Fibroblast of lung (primary cell): Measurements from ENCODE around the gene BEND3. TPM values are rescaled to one million over a fixed set of nuclear protein-coding genes. Genes with fewer than 3 reads are reported as not detected.

Experiments used
- DNase-seq, 2 donors: peaks; one replicate each; pipeline versions ENCODE4 v3.0.0 to v3.0.0-alpha.2; 2010; ENCODE audit warnings: low read depth in 2 of 2
- H2AFZ ChIP-seq: 2 replicates; pipeline ENCODE4 v1.5.1; 2012; ENCODE audit warnings: low read length, control low read depth, inconsistent platforms
- H3K27ac ChIP-seq: 2 replicates; pipeline ENCODE4 v1.5.1; 2011; ENCODE audit warnings: low read length, control low read depth; ENCODE audit not compliant: insufficient read depth
- H3K27me3 ChIP-seq: 2 replicates; pipeline ENCODE4 v1.5.1; 2011; ENCODE audit warnings: mild to moderate bottlenecking, low read length; ENCODE audit not compliant: control insufficient read depth, insufficient read depth
- H3K36me3 ChIP-seq: 2 replicates; pipeline ENCODE4 v1.5.1; 2011; ENCODE audit warnings: low read length; ENCODE audit not compliant: control insufficient read depth, insufficient read depth
- H3K4me1 ChIP-seq: 2 replicates; pipeline ENCODE4 v1.5.1; 2011; ENCODE audit warnings: low read length; ENCODE audit not compliant: control insufficient read depth, insufficient read depth; ENCODE audit errors: extremely low read depth
- H3K4me2 ChIP-seq: 2 replicates; pipeline ENCODE4 v1.5.1; 2011; ENCODE audit warnings: low read length, control low read depth; ENCODE audit not compliant: insufficient read depth; ENCODE audit errors: extremely low read depth
- H3K4me3 ChIP-seq, 4 experiments: fragments of 200-600 bp in 1 of 4; sonication (generic) in 1 of 4; replicated peaks in 1 of 4; 2 replicates each; pipeline ENCODE4 v1.5.1; 2011 to 2016; ENCODE audit warnings: low read length in 4 of 4, low read depth in 3 of 4, mild to moderate bottlenecking in 3 of 4, control low read depth in 2 of 4, inconsistent platforms in 1 of 4, mixed read lengths in 1 of 4; ENCODE audit not compliant: insufficient read depth in 1 of 4; ENCODE audit errors: control extremely low read depth in 1 of 4
- H3K79me2 ChIP-seq: 2 replicates; pipeline ENCODE4 v1.5.1; 2012; ENCODE audit warnings: mild to moderate bottlenecking, low read length, inconsistent platforms; ENCODE audit not compliant: control insufficient read depth, insufficient read depth
- H3K9ac ChIP-seq: 2 replicates; pipeline ENCODE4 v1.5.1; 2011; ENCODE audit warnings: mild to moderate bottlenecking, low read length, control low read depth; ENCODE audit not compliant: insufficient read depth
- H3K9me3 ChIP-seq: 2 replicates; pipeline ENCODE4 v1.5.1; 2012; ENCODE audit warnings: low read depth, low read length; ENCODE audit not compliant: control insufficient read depth, insufficient read depth
- H4K20me1 ChIP-seq: 2 replicates; pipeline ENCODE4 v1.5.1; 2011; ENCODE audit warnings: low read length; ENCODE audit not compliant: control insufficient read depth, insufficient read depth; ENCODE audit errors: extremely low read depth
- CTCF ChIP-seq, 2 donors: IDR thresholded peaks in 1 of 2; conservative IDR thresholded peaks in 1 of 2; 1 replicate in 1 of 2; 2 replicates in 1 of 2; pipeline ENCODE4 v1.5.1; 2011 to 2012; ENCODE audit warnings: low read length in 2 of 2, control low read depth in 1 of 2, inconsistent platforms in 1 of 2, low read depth in 1 of 2, mild to moderate bottlenecking in 1 of 2
- EZH2 ChIP-seq: IDR thresholded peaks from 2 replicates; pipeline ENCODE4 v1.5.1; 2012; ENCODE audit warnings: low read length, control low read depth, mild to moderate bottlenecking; ENCODE audit errors: missing control alignments
- polyA plus RNA-seq, 2 donors: library from polyadenylated mRNA; depleted of rRNA in 1 of 2; stranded (reverse) in 1 of 2; unstranded in 1 of 2; fragments of >200 nt; gene quantifications; 2 replicates each; pipeline ENCODE4 v1.2.1, GENCODE V29; 2011 to 2012; ENCODE audit warnings: missing spikeins in 1 of 2
- total RNA-seq: library from RNA; depleted of rRNA; stranded (reverse); fragments of >200 nt; gene quantifications from 2 replicates; pipeline ENCODE4 v1.2.1, GENCODE V29; 2014

Gene BEND3
- total and polyA plus RNA-seq, 2 donors (not counting 1 experiment from before 2014, with no cell fraction given) = 0.83 to 1.7 TPM

GRCh38 chr6:107116931-107117330, 1.6 kb upstream of the BEND3 start:
- H3K27me3 ChIP-seq = no peaks in the 10 kb centered on the region
- DNase-seq = no peak
- no peaks in the 10 kb centered on the region for H4K20me1 ChIP-seq
- H3K4me2 ChIP-seq = no peak overlapping the region
- H3K79me2 ChIP-seq = no peaks in the 10 kb centered on the region
- no peak overlapping the region for H3K4me3 ChIP-seq
- H3K27ac ChIP-seq = no peak overlapping the region
- no peak overlapping the region for H2AFZ ChIP-seq
- H3K36me3 ChIP-seq = no peaks in the 10 kb centered on the region
- H3K9me3 ChIP-seq = no peaks in the 10 kb centered on the region
- no peak overlapping the region for H3K9ac ChIP-seq
- H3K4me1 ChIP-seq = no peaks in the 10 kb centered on the region
- no peak for TF ChIP-seq EZH2
- no peak for TF ChIP-seq CTCF (conservative IDR thresholded peaks at IDR 0.05 in 1 of 2, IDR thresholded peaks at IDR 0.05 in 1 of 2; ENCODE audit: low read depth in 1 of 2, low read length in 2 of 2)

GRCh38 chr6:107116328-107116892, 1.1 kb upstream of the BEND3 start:
- Histone ChIP-seq H3K4me1 (no peaks in the 10 kb centered on the region), H3K27ac (no peak overlapping the region), H3K27me3 (no peaks in the 10 kb centered on the region), H3K4me2 (peak overlapping the region; percentile 69), H3K9me3 (no peaks in the 10 kb centered on the region), H3K79me2 (no peaks in the 10 kb centered on the region), H3K4me3 (peak overlapping the region in 3 of 4 experiments; percentile 58 to 69 (median 66)), H3K36me3 (no peaks in the 10 kb centered on the region), H2AFZ (no peak overlapping the region), H3K9ac (no peak overlapping the region), H4K20me1 (no peaks in the 10 kb centered on the region)
- no peak for DNase-seq
- TF ChIP-seq EZH2 (no peak), CTCF (conservative IDR thresholded peaks at IDR 0.05 in 1 of 2, IDR thresholded peaks at IDR 0.05 in 1 of 2; ENCODE audit: low read depth in 1 of 2, low read length in 2 of 2) (peak in 1 of 2 donors; percentile 22)

- no peaks in the 10 kb centered on the region for H3K36me3 ChIP-seq
- no peaks in the 10 kb centered on the region for H3K79me2 ChIP-seq
- no peaks in the 10 kb centered on the region for H4K20me1 ChIP-seq
- no peaks in the 10 kb centered on the region for H3K4me1 ChIP-seq
- peak overlapping the region; percentile 58 to 69 (median 64) for H3K4me3 ChIP-seq
- H3K4me2 ChIP-seq = peak overlapping the region; percentile 69
- no peaks in the 10 kb centered on the region for H3K9me3 ChIP-seq
- DNase-seq = no peak
- H3K9ac ChIP-seq = peak overlapping the region; percentile 46
- H2AFZ ChIP-seq = peak overlapping the region; percentile 80
- H3K27me3 ChIP-seq = no peaks in the 10 kb centered on the region
- H3K27ac ChIP-seq = no peak overlapping the region
- no peak for TF ChIP-seq EZH2
- no peak for TF ChIP-seq CTCF (conservative IDR thresholded peaks at IDR 0.05 in 1 of 2, IDR thresholded peaks at IDR 0.05 in 1 of 2; ENCODE audit: low read depth in 1 of 2, low read length in 2 of 2)
Measured at GRCh38 chr6:107115695-107116327, 496 bp upstream of the BEND3 start.
